Measurements from ENCODE around the gene WDR93.

The WDR93 gene

DNA sequence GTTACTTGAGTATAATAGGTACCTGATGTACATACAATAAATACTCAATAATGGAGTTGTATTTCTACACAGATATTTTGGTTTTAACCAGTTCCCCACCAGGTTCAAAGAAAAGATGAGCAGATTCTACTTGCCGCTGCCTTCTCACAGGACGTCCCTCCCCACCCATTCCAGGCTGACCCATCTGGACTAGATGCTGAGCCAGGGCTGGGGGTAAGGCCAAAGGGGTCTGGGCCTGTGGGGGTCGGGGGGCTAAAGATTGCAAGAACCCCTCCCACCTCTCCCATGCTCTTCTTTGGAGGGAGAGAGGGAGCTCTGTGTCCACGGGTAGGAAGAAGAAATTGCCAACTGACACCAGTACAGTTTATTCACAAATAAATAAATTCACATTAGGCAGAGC is 58.9 kb downstream of the WDR93 start:
- TF ChIP-seq, protein P1, sequence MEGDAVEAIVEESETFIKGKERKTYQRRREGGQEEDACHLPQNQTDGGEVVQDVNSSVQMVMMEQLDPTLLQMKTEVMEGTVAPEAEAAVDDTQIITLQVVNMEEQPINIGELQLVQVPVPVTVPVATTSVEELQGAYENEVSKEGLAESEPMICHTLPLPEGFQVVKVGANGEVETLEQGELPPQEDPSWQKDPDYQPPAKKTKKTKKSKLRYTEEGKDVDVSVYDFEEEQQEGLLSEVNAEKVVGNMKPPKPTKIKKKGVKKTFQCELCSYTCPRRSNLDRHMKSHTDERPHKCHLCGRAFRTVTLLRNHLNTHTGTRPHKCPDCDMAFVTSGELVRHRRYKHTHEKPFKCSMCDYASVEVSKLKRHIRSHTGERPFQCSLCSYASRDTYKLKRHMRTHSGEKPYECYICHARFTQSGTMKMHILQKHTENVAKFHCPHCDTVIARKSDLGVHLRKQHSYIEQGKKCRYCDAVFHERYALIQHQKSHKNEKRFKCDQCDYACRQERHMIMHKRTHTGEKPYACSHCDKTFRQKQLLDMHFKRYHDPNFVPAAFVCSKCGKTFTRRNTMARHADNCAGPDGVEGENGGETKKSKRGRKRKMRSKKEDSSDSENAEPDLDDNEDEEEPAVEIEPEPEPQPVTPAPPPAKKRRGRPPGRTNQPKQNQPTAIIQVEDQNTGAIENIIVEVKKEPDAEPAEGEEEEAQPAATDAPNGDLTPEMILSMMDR (IDR thresholded peaks at IDR 0.05; ENCODE audit: borderline replicate concordance, control extremely low read depth, extremely low read depth, insufficient read depth, missing control alignments): no peak
- DNase-seq (ENCODE audit: low spot score): no peak
- in situ Hi-C loops (cut with MboI; ENCODE audit: low sequenced_read_pairs, unreplicated experiment): no loop called here

DNA sequence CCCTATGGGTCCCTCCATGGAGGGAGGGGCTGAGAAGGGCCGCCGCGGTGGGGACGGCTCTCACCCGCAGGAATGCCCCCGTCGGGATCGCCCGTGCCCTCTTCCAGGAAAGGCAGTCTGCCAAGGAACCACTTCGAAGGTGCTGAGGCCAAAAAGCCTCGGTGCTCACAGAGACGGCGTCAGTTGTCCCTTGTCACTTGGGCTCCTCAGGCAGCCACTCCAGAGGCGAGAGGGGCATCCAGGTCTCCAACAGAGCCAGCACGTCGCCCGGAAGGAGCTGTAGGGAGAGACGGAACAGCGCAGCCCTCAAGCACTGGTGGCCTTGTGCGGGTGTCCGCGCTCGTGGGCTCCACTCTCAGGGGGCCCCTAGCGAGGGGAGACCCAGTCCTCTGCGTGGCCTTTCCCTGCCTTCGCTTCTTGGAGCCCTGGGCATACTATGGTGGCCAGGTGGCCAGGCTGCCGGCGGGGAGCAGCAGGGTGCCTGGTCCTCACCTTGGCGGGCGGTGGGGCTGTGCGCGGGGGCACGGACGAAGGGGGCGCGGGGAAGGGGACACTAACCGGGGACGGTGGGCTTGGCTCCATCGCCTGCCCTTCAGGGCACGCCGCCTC is 59.4 kb downstream of the WDR93 start:
- TF ChIP-seq, protein P1 (IDR thresholded peaks at IDR 0.05; ENCODE audit: borderline replicate concordance, control extremely low read depth, extremely low read depth, insufficient read depth, missing control alignments): no peak
- peak; percentile 51 for DNase-seq (ENCODE audit: low spot score)
- in situ Hi-C loops (cut with MboI; ENCODE audit: low sequenced_read_pairs, unreplicated experiment): loop anchor here (10.0 kb wide), 1 partner anchor 325 kb away; no protein-coding TSS in a partner anchor

DNA sequence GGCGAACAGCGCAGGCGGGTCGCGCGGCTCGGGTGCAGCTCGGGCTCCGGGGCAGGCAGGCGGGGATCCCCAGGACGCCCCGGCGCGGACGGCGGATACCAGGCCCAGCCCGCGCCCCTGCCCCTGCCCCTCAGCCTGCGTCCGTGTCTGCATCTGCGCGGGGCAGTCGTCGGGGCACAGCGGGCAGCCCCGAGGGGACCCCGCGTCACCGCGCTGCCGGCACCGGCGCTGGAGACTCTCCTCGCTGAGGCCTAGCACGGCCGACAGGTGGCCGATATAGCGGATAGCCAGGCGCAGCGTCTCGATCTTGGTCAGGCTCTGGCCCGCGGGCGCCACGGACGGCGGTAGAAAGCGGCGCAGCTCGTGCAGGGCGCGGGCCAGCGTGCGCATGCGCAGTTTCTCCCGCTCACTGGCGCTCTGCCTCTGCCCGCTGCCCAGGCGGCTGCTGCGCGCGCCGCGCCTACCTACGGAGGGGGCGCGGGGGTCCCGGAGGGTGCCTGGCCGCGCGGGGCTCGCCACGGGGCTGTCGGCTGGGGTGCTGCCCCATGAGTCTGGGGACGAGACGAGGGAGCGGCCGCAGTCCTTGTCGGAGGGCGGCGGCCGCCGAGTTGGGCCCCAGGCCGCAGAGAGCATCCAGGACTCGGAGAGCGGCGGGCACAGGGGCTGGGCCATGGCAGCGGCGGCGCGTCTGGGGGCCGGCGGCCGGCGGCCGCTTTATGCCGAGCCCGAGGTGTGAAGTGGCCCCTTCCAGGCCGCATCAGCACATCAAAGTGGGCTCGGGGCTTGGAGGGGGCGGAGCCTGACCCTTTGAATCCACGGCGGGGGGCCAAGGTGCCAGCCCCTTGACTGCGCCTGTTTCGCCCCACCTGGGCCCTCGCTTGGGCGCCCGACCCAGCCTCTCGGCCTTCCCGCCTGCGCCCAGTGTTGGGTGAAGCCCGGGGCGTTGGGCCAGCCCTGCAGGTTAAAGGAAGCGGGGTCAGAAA is 60.2 kb downstream of the WDR93 start, which contains the start of gene MESP1:
MESP1 (minus strand) TSS at position 690 of the 983 bp plus-strand sequence; CDS start at position 672, 18 bp downstream.
- DNase-seq (ENCODE audit: low spot score): peak; percentile 97
- in situ Hi-C loops (cut with MboI; ENCODE audit: low sequenced_read_pairs, unreplicated experiment): loop anchor here (10.0 kb wide), 1 partner anchor 324 kb away; no protein-coding TSS in a partner anchor
- TF ChIP-seq, protein P1 (IDR thresholded peaks at IDR 0.05; ENCODE audit: borderline replicate concordance, control extremely low read depth, extremely low read depth, insufficient read depth, missing control alignments): peak; percentile 81

DNA sequence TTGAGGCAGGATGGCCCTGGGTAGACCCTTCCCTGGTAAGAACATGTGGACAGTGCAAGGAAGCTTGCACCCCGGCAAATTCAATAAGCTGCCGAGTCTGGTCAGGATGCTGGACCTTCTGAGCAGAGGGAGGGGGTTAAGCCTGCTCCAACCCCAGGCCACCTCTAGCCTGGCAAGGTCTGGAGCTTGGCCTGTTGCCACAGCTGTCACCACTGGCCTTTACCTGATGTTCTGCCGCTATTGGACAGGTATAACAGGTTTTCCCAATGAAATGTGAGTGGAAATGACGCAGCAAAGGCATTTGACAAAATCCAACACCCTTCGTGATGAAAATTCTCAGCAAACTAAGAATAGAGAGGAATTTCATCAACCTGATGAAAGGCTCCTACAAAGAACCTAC is 61.1 kb downstream of the WDR93 start:
- TF ChIP-seq, protein P1 (IDR thresholded peaks at IDR 0.05; ENCODE audit: borderline replicate concordance, control extremely low read depth, extremely low read depth, insufficient read depth, missing control alignments): no peak
- in situ Hi-C loops (cut with MboI; ENCODE audit: low sequenced_read_pairs, unreplicated experiment): loop anchor here (10.0 kb wide), 1 partner anchor 323 kb away; no protein-coding TSS in a partner anchor
- no peak for DNase-seq (ENCODE audit: low spot score)

DNA sequence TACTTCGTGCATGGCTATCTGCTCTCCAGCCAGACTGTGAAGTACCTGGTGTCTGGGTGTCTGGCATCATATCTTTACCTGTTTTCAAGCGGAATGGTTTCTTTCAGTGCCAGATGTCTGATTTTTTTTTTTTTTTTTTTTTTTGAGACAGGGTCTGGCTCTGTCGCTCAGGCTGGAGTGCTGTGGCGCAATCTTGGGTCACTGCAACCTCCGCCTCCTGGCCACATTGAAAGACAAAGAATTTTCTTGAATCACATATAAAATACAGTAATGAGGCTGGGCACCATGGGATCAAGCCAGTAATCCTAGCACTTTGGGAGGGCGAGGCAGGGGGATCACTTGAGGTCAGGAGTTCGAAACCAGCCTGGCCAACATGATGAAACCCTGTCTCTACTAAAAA is 63.2 kb downstream of the WDR93 start:
- TF ChIP-seq, protein P1 (IDR thresholded peaks at IDR 0.05; ENCODE audit: borderline replicate concordance, control extremely low read depth, extremely low read depth, insufficient read depth, missing control alignments): no peak
- in situ Hi-C loops (cut with MboI; ENCODE audit: low sequenced_read_pairs, unreplicated experiment): loop anchor here (10.0 kb wide), 1 partner anchor 321 kb away; no protein-coding TSS in a partner anchor
- no peak for DNase-seq (ENCODE audit: low spot score)
